Cardiac muscle cell (in vitro differentiated cells and primary cell): ENCODE data around the gene SLFN5. TPM values are rescaled to one million over a fixed set of nuclear protein-coding genes. Genes with fewer than 3 reads are reported as not detected.

Experiments
- DNase-seq, 2 donors: peaks; one replicate each; pipeline versions ENCODE4 v3.0.0 to v3.0.0-alpha.2; 2010 to 2017; ENCODE audit warnings: low read depth in 1 of 2, low spot score in 1 of 2
- H3K27ac ChIP-seq: fragments of 200-600 bp; sonication (generic); 2 replicates; pipeline ENCODE4 v1.5.1; 2016
- H3K27me3 ChIP-seq: fragments of 200-600 bp; sonication (generic); 2 replicates; pipeline ENCODE4 v1.6.0; 2016; ENCODE audit warnings: control low read depth
- H3K36me3 ChIP-seq: fragments of 200-600 bp; sonication (generic); 2 replicates; pipeline ENCODE4 v1.5.1; 2016; ENCODE audit warnings: control low read depth
- H3K4me1 ChIP-seq: fragments of 200-600 bp; sonication (generic); 2 replicates; pipeline ENCODE4 v1.8.1; 2017; ENCODE audit warnings: low read depth, mild to moderate bottlenecking, mixed run types
- H3K4me3 ChIP-seq: fragments of 200-600 bp; sonication (generic); 2 replicates; pipeline ENCODE4 v1.5.1; 2016; ENCODE audit warnings: mild to moderate bottlenecking
- H3K9me3 ChIP-seq: fragments of 200-600 bp; sonication (generic); 2 replicates; pipeline ENCODE4 v1.5.1; 2017; ENCODE audit warnings: low read depth, mild to moderate bottlenecking, control low read depth
- CTCF ChIP-seq: IDR thresholded peaks from 2 replicates; pipeline ENCODE4 v1.5.1; 2012; ENCODE audit warnings: low read depth, mild to moderate bottlenecking, low read length
- polyA plus RNA-seq: library from polyadenylated mRNA; unstranded; fragments of >200 nt; fragmentation: Nextera tagmentation; extraction: Ambion mirVana; gene quantifications from 2 replicates; pipeline ENCODE4 v1.2.1, GENCODE V29; 2016
- total RNA-seq: library from RNA; depleted of rRNA; stranded (reverse); fragments of >200 nt; gene quantifications from 2 replicates; pipeline ENCODE4 v1.2.3, GENCODE V29; 2016

SLFN5 gene
- total and polyA plus RNA-seq, 2 experiments from 2014 or later, result 2.7 to 8.3 TPM

GRCh38 chr17:35236821-35237220 is 6.1 kb upstream of the SLFN5 start:
- Histone ChIP-seq H3K27me3 (no peaks in the 10 kb centered on the region), H3K9me3 (no peaks in the 10 kb centered on the region), H3K27ac (no peak overlapping the region), H3K36me3 (no peaks in the 10 kb centered on the region), H3K4me1 (no peaks in the 10 kb centered on the region), H3K4me3 (no peak overlapping the region)
- TF ChIP-seq CTCF, result no peak
- peak in 1 of 2 donors; percentile 15 for DNase-seq

GRCh38 chr17:35238821-35239220 is 4.1 kb upstream of the SLFN5 start:
- no peaks in the 10 kb centered on the region for H3K36me3 ChIP-seq
- TF ChIP-seq CTCF, result no peak
- H3K27ac ChIP-seq, result no peak overlapping the region
- no peaks in the 10 kb centered on the region for H3K9me3 ChIP-seq
- peaks cover 4% of the 10 kb centered on the region for H3K4me1 ChIP-seq
- DNase-seq, result peak in 1 of 2 donors; percentile 48
- H3K27me3 ChIP-seq, result no peaks in the 10 kb centered on the region
- H3K4me3 ChIP-seq, result no peak overlapping the region

DNA sequence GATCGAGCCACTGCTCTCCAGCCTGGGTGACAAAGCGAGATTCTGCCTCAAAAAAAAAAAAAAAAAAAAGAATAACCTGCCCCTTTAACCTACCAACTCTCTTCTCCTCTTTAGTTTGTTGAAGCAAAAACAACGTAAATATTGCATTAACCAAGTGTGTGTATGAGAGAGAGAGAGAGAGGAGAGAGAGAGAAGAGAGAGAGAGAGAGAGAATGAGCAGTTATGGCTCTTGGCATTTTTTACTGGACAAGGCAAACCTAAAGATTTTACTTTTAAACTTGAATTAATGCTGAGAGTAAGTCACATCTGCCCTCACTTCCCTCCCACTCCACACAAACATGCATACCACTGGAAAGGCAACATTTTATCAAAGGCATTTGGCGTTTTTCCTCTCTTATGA is 3.0 kb upstream of the SLFN5 start:
- Histone ChIP-seq H3K9me3 (no peaks in the 10 kb centered on the region), H3K4me3 (no peak overlapping the region), H3K27ac (no peak overlapping the region), H3K36me3 (no peaks in the 10 kb centered on the region), H3K27me3 (no peaks in the 10 kb centered on the region), H3K4me1 (peaks cover 14% of the 10 kb centered on the region)
- TF ChIP-seq CTCF, result no peak
- DNase-seq, result peak in 1 of 2 donors; percentile 35

- no peak for TF ChIP-seq CTCF
- H3K4me3 ChIP-seq, result no peak overlapping the region
- no peaks in the 10 kb centered on the region for H3K36me3 ChIP-seq
- no peaks in the 10 kb centered on the region for H3K9me3 ChIP-seq
- no peak for DNase-seq
- no peaks in the 10 kb centered on the region for H3K27me3 ChIP-seq
- peaks cover 18% of the 10 kb centered on the region for H3K4me1 ChIP-seq
- H3K27ac ChIP-seq, result no peak overlapping the region
Measured at GRCh38 chr17:35240861-35241260, 2.0 kb upstream of the SLFN5 start.

DNA sequence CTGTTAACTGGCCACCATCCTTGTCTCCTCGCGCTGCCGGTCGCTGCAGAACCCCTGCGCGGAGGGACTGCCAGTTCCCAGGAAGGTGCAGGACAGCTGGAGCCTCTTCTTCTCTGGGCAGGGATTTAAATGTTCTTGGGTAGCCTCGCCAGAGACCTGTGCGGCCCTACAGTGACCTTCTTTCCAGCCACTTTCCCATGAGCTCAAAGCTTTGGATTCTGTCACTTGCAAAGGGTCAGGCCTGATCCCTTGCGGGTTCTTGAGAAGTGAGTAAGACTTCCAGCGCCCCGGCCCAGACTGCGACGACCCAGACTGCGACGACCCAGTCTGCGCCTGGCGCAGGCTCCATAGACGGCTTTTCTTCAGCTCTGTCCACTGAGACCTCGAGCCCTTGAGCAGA is 1.4 kb upstream of the SLFN5 start:
- peak overlapping the region; percentile 63 for H3K4me3 ChIP-seq
- H3K4me1 ChIP-seq, result peaks cover 18% of the 10 kb centered on the region
- DNase-seq, result no peak

More for the DNA sequence above, 1.4 kb upstream of the SLFN5 start:
- no peaks in the 10 kb centered on the region for H3K9me3 ChIP-seq
- H3K27ac ChIP-seq, result no peak overlapping the region
- H3K27me3 ChIP-seq, result no peaks in the 10 kb centered on the region
- no peaks in the 10 kb centered on the region for H3K36me3 ChIP-seq
- TF ChIP-seq CTCF, result no peak
